ENCODE data around the gene TMEM273. TPM values are rescaled to one million over a fixed set of nuclear protein-coding genes. Genes with fewer than 3 reads are reported as not detected.

TMEM273 gene
- total and polyA plus RNA-seq, 8 donors, result 5.5 to 46.9 (median 7.0) TPM

- intact Hi-C loops (cut with DNase I), result no loop called here
- no peak for TF ChIP-seq CTCF (IDR thresholded peaks at IDR 0.05)
- Histone ChIP-seq H3K27me3 (no peaks in the 10 kb centered on the region), H3K36me3 (peaks cover 0 to 10% of the 10 kb centered on the region in 2 donors), H3K9me3 (no peaks in the 10 kb centered on the region), H3K27ac (no peak overlapping the region), H3K4me1 (no peaks in the 10 kb centered on the region), H3K4me3 (no peak overlapping the region)
- no peak for ATAC-seq
- no peak for DNase-seq
Observed at GRCh38 chr10:49158915-49159314, 29.3 kb downstream of the TMEM273 start.

- intact Hi-C loops (cut with DNase I), result no loop called here
- Histone ChIP-seq H3K4me1 (no peaks in the 10 kb centered on the region), H3K36me3 (peaks cover 0 to 10% of the 10 kb centered on the region in 2 donors), H3K27ac (no peak overlapping the region), H3K9me3 (no peaks in the 10 kb centered on the region), H3K4me3 (no peak overlapping the region), H3K27me3 (no peaks in the 10 kb centered on the region)
- DNase-seq (no peak), ATAC-seq (no peak)
- TF ChIP-seq CTCF (IDR thresholded peaks at IDR 0.05), result no peak
Observed at GRCh38 chr10:49158404-49158803, 29.8 kb downstream of the TMEM273 start.

- Histone ChIP-seq H3K27me3 (no peaks in the 10 kb centered on the region), H3K36me3 (peaks cover 0 to 10% of the 10 kb centered on the region in 2 donors), H3K9me3 (no peaks in the 10 kb centered on the region), H3K4me1 (no peaks in the 10 kb centered on the region), H3K27ac (no peak overlapping the region), H3K4me3 (no peak overlapping the region)
- DNase-seq (no peak), ATAC-seq (no peak)
- intact Hi-C loops (cut with DNase I), result no loop called here
- TF ChIP-seq CTCF (IDR thresholded peaks at IDR 0.05), result no peak
Observed at GRCh38 chr10:49157229-49157628, 31.0 kb downstream of the TMEM273 start.

- H3K9me3 ChIP-seq, result no peaks in the 10 kb centered on the region
- no peak overlapping the region for H3K4me3 ChIP-seq
- no peak overlapping the region for H3K27ac ChIP-seq
- no peak for DNase-seq
- no peak for ATAC-seq
- TF ChIP-seq CTCF (IDR thresholded peaks at IDR 0.05), result no peak
- intact Hi-C loops (cut with DNase I), result no loop called here
- H3K4me1 ChIP-seq, result no peaks in the 10 kb centered on the region
- H3K27me3 ChIP-seq, result no peaks in the 10 kb centered on the region
- peaks cover 0 to 4% of the 10 kb centered on the region in 2 donors for H3K36me3 ChIP-seq
Observed at GRCh38 chr10:49154641-49155040, 33.5 kb downstream of the TMEM273 start.

GRCh38 chr10:49153971-49154370 lies 34.2 kb downstream of the TMEM273 start:
- Histone ChIP-seq H3K36me3 (peaks cover 0 to 4% of the 10 kb centered on the region in 2 donors), H3K4me3 (no peak overlapping the region), H3K4me1 (no peaks in the 10 kb centered on the region), H3K9me3 (no peaks in the 10 kb centered on the region), H3K27ac (no peak overlapping the region), H3K27me3 (no peaks in the 10 kb centered on the region)
- TF ChIP-seq CTCF (IDR thresholded peaks at IDR 0.05), result no peak
- ATAC-seq (no peak), DNase-seq (no peak)
- intact Hi-C loops (cut with DNase I), result no loop called here

All from left lung (tissue), 10 donors.